ENCODE results near the gene EID1. TPM values are rescaled to one million over a fixed set of nuclear protein-coding genes. Genes with fewer than 3 reads are reported as not detected.

The EID1 gene
- total RNA-seq, 1 donor from 2014 or later = 196 TPM

DNA sequence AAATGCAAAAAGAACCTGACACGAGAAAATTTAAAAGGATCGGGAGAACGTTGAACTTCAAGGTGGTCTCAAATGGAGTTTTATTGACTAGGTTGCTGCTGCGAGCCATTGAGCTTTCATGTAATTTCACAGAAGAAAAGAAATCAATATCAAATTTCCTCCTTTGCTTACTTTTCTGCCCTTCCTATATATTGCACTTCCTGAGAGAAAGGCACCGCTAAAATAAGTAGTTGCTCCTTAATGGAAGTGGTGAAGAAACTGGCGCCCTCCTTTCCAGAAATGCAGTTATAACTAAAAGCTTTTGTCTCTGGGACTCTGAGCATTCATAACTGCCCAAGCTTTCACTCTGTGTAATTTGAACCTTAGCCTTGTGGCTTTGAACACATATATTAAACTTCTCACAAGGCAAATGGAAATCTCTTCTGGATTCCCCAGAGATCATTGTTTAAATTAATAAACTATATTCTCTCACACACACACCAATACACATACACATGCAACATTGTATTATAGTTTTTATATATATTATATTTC, 13.4 kb downstream of the EID1 start:
- no peak overlapping the region for H3K4me3 ChIP-seq (ENCODE audit: low read depth, low read length)
- no peak for DNase-seq (ENCODE audit: low read depth)
- TF ChIP-seq, protein P1, sequence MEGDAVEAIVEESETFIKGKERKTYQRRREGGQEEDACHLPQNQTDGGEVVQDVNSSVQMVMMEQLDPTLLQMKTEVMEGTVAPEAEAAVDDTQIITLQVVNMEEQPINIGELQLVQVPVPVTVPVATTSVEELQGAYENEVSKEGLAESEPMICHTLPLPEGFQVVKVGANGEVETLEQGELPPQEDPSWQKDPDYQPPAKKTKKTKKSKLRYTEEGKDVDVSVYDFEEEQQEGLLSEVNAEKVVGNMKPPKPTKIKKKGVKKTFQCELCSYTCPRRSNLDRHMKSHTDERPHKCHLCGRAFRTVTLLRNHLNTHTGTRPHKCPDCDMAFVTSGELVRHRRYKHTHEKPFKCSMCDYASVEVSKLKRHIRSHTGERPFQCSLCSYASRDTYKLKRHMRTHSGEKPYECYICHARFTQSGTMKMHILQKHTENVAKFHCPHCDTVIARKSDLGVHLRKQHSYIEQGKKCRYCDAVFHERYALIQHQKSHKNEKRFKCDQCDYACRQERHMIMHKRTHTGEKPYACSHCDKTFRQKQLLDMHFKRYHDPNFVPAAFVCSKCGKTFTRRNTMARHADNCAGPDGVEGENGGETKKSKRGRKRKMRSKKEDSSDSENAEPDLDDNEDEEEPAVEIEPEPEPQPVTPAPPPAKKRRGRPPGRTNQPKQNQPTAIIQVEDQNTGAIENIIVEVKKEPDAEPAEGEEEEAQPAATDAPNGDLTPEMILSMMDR (conservative IDR thresholded peaks at IDR 0.05; ENCODE audit: low read depth, low read length) = no peak

GRCh38 chr15:48893311-48893710, 15.4 kb downstream of the EID1 start:
- H3K4me3 ChIP-seq (ENCODE audit: low read depth, low read length) = no peak overlapping the region
- TF ChIP-seq, protein P1 (conservative IDR thresholded peaks at IDR 0.05; ENCODE audit: low read depth, low read length) = no peak
- DNase-seq (ENCODE audit: low read depth) = no peak

- DNase-seq (ENCODE audit: low read depth) = no peak
- TF ChIP-seq, protein P1 (conservative IDR thresholded peaks at IDR 0.05; ENCODE audit: low read depth, low read length) = no peak
- peak overlapping the region; percentile 22 for H3K4me3 ChIP-seq (ENCODE audit: low read depth, low read length)
Observed at GRCh38 chr15:48896869-48897814, 19.2 kb downstream of the EID1 start.

DNA sequence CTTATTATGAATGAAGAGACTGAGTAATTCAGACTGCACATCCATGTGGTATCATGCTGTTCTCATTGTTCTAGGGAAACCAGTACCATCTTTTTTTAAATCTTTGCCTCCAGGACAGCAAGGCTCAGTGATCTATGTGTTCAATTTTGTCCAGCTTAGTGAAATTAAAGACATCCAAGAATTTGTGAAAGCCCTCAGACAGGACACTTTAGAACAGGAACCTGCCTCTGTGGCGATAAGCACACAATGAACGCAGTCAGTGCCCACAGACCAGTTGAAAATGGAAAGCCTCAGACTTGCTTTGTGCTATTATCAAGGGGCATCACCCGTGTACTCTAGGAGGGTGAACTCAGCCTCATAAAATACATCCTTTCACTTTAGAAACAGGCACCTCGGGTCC, 20.1 kb downstream of the EID1 start:
- TF ChIP-seq, protein P1 (conservative IDR thresholded peaks at IDR 0.05; ENCODE audit: low read depth, low read length) = no peak
- H3K4me3 ChIP-seq (ENCODE audit: low read depth, low read length) = no peak overlapping the region
- no peak for DNase-seq (ENCODE audit: low read depth)

DNA sequence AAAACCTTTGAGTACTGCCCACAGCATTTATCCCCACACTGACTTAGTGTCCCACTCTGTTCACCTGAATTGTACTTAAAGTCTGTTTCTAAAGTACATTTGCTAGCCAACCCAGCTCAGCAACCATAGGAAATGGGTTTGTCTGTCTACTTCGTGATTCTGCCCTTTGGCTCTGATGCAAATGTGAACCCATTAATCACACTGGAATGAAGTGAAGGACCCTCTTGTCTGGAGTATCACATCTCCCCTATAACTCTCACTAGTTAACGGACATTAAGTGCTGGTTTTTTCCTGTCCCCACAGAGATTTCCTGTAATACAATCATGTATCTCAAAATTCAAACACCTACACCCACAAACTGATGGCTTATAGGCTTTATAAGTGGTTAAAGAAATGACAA, 20.5 kb downstream of the EID1 start:
- DNase-seq (ENCODE audit: low read depth) = no peak
- TF ChIP-seq, protein P1 (conservative IDR thresholded peaks at IDR 0.05; ENCODE audit: low read depth, low read length) = no peak
- H3K4me3 ChIP-seq (ENCODE audit: low read depth, low read length) = no peak overlapping the region

GRCh38 chr15:48899793-48900192, 21.9 kb downstream of the EID1 start:
- no peak overlapping the region for H3K4me3 ChIP-seq (ENCODE audit: low read depth, low read length)
- no peak for DNase-seq (ENCODE audit: low read depth)
- TF ChIP-seq, protein P1 (conservative IDR thresholded peaks at IDR 0.05; ENCODE audit: low read depth, low read length) = no peak

Data from epithelial cell of proximal tubule (primary cell).